K562 (cell line): ENCODE measurements around the gene EXTL1. TPM values are rescaled to one million over a fixed set of nuclear protein-coding genes. Genes with fewer than 3 reads are reported as not detected.
A peak's percentile ranks its signal among the peaks of the same experiment; 100 is the strongest.

ENCODE experiments used
- ARNT ChIP-seq, 2 experiments: fragments of 450-650 bp; IDR thresholded peaks; 2 replicates each; pipeline ENCODE4 v1.6.1; 2016; ENCODE audit warnings: mild to moderate bottlenecking in 1 of 2
- CTBP1 ChIP-seq: fragments of 450-650 bp; IDR thresholded peaks from 2 replicates; pipeline ENCODE4 v1.6.1; 2016; ENCODE audit warnings: borderline replicate concordance
- L3MBTL2 ChIP-seq: fragments of 450-650 bp; IDR thresholded peaks from 2 replicates; pipeline ENCODE4 v1.6.1; 2016; ENCODE audit warnings: mild to moderate bottlenecking, moderate library complexity
- RBM39 ChIP-seq: fragments of 200-400 bp; formaldehyde crosslinking; optimal IDR thresholded peaks from 2 replicates; pipeline ENCODE3; 2018; ENCODE audit warnings: low read depth, low read length
- SNRNP70 ChIP-seq: fragments of 200-400 bp; formaldehyde crosslinking; optimal IDR thresholded peaks from 2 replicates; pipeline ENCODE3; 2017; ENCODE audit warnings: low read depth, low read length
- SREBF1 ChIP-seq: fragments of 150-350 bp; IDR thresholded peaks from 2 replicates; pipeline ENCODE4 v1.6.1; 2014; ENCODE audit warnings: antibody characterized with exemption, low read depth, low read length, borderline replicate concordance
- STAT5A ChIP-seq: IDR thresholded peaks from 2 replicates; pipeline ENCODE4 v1.6.1; 2012; ENCODE audit warnings: low read length, inconsistent platforms, borderline replicate concordance
- TAF1 ChIP-seq: IDR thresholded peaks from 2 replicates; pipeline ENCODE4 v1.6.1; 2011; ENCODE audit warnings: mild to moderate bottlenecking, low read length, moderate library complexity; ENCODE audit not compliant: insufficient read depth, control insufficient read depth, severe bottlenecking; ENCODE audit errors: extremely low read depth
- TAL1 ChIP-seq: fragments of 450-650 bp; IDR thresholded peaks from 2 replicates; pipeline ENCODE4 v1.6.1; 2016; ENCODE audit warnings: mild to moderate bottlenecking
- ZFP36 ChIP-seq: fragments of 150-350 bp; IDR thresholded peaks from 2 replicates; pipeline ENCODE4 v1.6.1; 2018; ENCODE audit warnings: low read length, low read depth; ENCODE audit not compliant: partially characterized antibody
- ZNF212 ChIP-seq: fragments of 450-650 bp; formaldehyde crosslinking; IDR thresholded peaks from 2 replicates; pipeline ENCODE4 v1.4.0; 2020; ENCODE audit warnings: mild to moderate bottlenecking
- ZNF561 ChIP-seq: fragments of 450-650 bp; formaldehyde crosslinking; conservative IDR thresholded peaks from 2 replicates; pipeline ENCODE4 v1.4.0; 2020; ENCODE audit warnings: mild to moderate bottlenecking, moderate library complexity
- ZSCAN29 ChIP-seq: fragments of 450-650 bp; IDR thresholded peaks from 2 replicates; pipeline ENCODE4 v1.6.1; 2017
- ZZZ3 ChIP-seq: fragments of 450-650 bp; IDR thresholded peaks from 2 replicates; pipeline ENCODE4 v1.6.1; 2016; ENCODE audit warnings: antibody characterized with exemption, mild to moderate bottlenecking, moderate library complexity
- polyA plus RNA-seq, 8 experiments: library from polyadenylated mRNA; depleted of rRNA in 4 of 8; stranded (reverse) in 5 of 8; unstranded in 3 of 8; fragments of >200 nt; fragmentation: Nextera tagmentation in 2 of 8; fragmentation: Illumina TruSeq in 1 of 8; extraction: Ambion mirVana in 2 of 8; extraction: Trizol in 1 of 8; gene quantifications; 2 replicates each; pipeline versions ENCODE4 v1.2.1 to v1.2.3, GENCODE V29; 2011 to 2014; ENCODE audit warnings: inconsistent platforms in 1 of 8, missing spikeins in 1 of 8
- total RNA-seq, 7 experiments: library from RNA; depleted of rRNA in 6 of 7; stranded (reverse); fragments of >200 nt in 6 of 7; fragmentation: Illumina TruSeq in 2 of 7; extraction: Trizol in 2 of 7; gene quantifications; 2 replicates each; pipeline versions ENCODE4 v1.2.1 to v1.2.3, GENCODE V29; 2011 to 2021; ENCODE audit warnings: low replicate concordance in 1 of 7
- TF ChIP-seq, protein P1 (sequence below): fragments of 450-650 bp; formaldehyde crosslinking; IDR thresholded peaks from 2 replicates; pipeline ENCODE4 v1.4.0; 2022; ENCODE audit warnings: missing genetic modification characterization
- TF ChIP-seq, protein P2 (sequence below): fragments of 450-650 bp; IDR thresholded peaks from 2 replicates; pipeline ENCODE4 v1.6.1; 2017; ENCODE audit warnings: antibody characterized with exemption, mild to moderate bottlenecking
- TF ChIP-seq, protein P3 (sequence below): fragments of 450-650 bp; conservative IDR thresholded peaks from 2 replicates; pipeline ENCODE4 v1.6.1; 2016; ENCODE audit warnings: missing genetic modification characterization, low read depth, mild to moderate bottlenecking, missing compliant biosample characterization, moderate library complexity
- TF ChIP-seq, protein P4 (sequence below): sonication (generic); formaldehyde crosslinking; IDR thresholded peaks from 2 replicates; pipeline ENCODE4 v1.8.1; 2022; ENCODE audit warnings: missing genetic modification reagents
- TF ChIP-seq, protein P5 (sequence below): sonication (generic); formaldehyde crosslinking; IDR thresholded peaks from 2 replicates; pipeline ENCODE4 v1.4.0; 2020; ENCODE audit warnings: mild to moderate bottlenecking, missing genetic modification reagents

The EXTL1 gene
- total and polyA plus RNA-seq, 9 of the 15 experiments (the other 6 are each of a cell fraction or from before 2014, with no cell fraction given), result 0.04 to 0.23 (median 0.08) TPM; not detected in 3

DNA sequence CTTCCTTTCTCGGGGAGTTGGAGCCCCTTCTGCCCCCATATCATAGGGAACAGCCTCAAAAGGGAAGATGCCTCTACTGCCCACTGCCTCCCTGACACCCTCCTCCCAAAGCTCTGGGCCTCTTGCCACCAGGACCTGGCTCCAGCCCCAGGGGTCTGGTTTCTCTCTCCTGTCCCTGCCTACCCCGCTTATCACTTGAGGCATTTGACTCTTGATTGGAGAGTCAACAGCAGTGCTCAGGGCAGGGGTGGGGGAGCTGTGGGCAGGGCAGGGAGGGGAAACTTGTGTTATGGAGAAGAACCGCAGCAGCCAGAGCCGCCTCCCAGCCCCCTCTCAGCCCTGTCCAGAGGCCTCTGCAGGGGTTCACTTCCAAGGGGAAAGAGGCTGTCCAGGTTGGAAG, 45.3 kb downstream of the EXTL1 start (continued):
- TF ChIP-seq TAF1 (no peak), TAL1 (no peak), ZSCAN29 (no peak), RBM39 (no peak), SREBF1 (no peak), STAT5A (no peak), CTBP1 (peak; percentile 10; the same call in 1 of the 2 replicates), L3MBTL2 (no peak), SNRNP70 (no peak), ZFP36 (peak; percentile 17), ZNF561 (CRISPR knock-in tag) (no peak), ZNF212 (CRISPR knock-in tag) (no peak), ZZZ3 (no peak), ARNT (IDR thresholded peaks at IDR 0.05) (no peak)
- TF ChIP-seq, protein P1, sequence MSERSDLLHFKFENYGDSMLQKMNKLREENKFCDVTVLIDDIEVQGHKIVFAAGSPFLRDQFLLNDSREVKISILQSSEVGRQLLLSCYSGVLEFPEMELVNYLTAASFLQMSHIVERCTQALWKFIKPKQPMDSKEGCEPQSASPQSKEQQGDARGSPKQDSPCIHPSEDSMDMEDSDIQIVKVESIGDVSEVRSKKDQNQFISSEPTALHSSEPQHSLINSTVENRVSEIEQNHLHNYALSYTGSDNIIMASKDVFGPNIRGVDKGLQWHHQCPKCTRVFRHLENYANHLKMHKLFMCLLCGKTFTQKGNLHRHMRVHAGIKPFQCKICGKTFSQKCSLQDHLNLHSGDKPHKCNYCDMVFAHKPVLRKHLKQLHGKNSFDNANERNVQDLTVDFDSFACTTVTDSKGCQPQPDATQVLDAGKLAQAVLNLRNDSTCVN, result no peak
- TF ChIP-seq, protein P2, sequence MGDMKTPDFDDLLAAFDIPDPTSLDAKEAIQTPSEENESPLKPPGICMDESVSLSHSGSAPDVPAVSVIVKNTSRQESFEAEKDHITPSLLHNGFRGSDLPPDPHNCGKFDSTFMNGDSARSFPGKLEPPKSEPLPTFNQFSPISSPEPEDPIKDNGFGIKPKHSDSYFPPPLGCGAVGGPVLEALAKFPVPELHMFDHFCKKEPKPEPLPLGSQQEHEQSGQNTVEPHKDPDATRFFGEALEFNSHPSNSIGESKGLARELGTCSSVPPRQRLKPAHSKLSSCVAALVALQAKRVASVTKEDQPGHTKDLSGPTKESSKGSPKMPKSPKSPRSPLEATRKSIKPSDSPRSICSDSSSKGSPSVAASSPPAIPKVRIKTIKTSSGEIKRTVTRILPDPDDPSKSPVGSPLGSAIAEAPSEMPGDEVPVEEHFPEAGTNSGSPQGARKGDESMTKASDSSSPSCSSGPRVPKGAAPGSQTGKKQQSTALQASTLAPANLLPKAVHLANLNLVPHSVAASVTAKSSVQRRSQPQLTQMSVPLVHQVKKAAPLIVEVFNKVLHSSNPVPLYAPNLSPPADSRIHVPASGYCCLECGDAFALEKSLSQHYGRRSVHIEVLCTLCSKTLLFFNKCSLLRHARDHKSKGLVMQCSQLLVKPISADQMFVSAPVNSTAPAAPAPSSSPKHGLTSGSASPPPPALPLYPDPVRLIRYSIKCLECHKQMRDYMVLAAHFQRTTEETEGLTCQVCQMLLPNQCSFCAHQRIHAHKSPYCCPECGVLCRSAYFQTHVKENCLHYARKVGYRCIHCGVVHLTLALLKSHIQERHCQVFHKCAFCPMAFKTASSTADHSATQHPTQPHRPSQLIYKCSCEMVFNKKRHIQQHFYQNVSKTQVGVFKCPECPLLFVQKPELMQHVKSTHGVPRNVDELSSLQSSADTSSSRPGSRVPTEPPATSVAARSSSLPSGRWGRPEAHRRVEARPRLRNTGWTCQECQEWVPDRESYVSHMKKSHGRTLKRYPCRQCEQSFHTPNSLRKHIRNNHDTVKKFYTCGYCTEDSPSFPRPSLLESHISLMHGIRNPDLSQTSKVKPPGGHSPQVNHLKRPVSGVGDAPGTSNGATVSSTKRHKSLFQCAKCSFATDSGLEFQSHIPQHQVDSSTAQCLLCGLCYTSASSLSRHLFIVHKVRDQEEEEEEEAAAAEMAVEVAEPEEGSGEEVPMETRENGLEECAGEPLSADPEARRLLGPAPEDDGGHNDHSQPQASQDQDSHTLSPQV, result peak; percentile 50; the same call in 1 of the 2 replicates
- TF ChIP-seq, protein P3, sequence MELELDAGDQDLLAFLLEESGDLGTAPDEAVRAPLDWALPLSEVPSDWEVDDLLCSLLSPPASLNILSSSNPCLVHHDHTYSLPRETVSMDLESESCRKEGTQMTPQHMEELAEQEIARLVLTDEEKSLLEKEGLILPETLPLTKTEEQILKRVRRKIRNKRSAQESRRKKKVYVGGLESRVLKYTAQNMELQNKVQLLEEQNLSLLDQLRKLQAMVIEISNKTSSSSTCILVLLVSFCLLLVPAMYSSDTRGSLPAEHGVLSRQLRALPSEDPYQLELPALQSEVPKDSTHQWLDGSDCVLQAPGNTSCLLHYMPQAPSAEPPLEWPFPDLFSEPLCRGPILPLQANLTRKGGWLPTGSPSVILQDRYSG (tag), result no peak
- TF ChIP-seq, protein P4, sequence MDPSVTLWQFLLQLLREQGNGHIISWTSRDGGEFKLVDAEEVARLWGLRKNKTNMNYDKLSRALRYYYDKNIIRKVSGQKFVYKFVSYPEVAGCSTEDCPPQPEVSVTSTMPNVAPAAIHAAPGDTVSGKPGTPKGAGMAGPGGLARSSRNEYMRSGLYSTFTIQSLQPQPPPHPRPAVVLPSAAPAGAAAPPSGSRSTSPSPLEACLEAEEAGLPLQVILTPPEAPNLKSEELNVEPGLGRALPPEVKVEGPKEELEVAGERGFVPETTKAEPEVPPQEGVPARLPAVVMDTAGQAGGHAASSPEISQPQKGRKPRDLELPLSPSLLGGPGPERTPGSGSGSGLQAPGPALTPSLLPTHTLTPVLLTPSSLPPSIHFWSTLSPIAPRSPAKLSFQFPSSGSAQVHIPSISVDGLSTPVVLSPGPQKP (CRISPR knock-in tag), result no peak
- TF ChIP-seq, protein P5, sequence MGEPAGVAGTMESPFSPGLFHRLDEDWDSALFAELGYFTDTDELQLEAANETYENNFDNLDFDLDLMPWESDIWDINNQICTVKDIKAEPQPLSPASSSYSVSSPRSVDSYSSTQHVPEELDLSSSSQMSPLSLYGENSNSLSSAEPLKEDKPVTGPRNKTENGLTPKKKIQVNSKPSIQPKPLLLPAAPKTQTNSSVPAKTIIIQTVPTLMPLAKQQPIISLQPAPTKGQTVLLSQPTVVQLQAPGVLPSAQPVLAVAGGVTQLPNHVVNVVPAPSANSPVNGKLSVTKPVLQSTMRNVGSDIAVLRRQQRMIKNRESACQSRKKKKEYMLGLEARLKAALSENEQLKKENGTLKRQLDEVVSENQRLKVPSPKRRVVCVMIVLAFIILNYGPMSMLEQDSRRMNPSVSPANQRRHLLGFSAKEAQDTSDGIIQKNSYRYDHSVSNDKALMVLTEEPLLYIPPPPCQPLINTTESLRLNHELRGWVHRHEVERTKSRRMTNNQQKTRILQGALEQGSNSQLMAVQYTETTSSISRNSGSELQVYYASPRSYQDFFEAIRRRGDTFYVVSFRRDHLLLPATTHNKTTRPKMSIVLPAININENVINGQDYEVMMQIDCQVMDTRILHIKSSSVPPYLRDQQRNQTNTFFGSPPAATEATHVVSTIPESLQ (CRISPR knock-in tag), result 0 out of 2 replicates have a peak, but pooled peaks have one; percentile 60
